Bone marrow (tissue), 2 donors: ENCODE measurements around the gene PCDHB16.

Experiments used
- DNase-seq, 2 donors: peaks; one replicate each; lab custom pipeline; 2025; lab: John Stamatoyannopoulos, UW

The PCDHB16 gene

GRCh38 chr5:141234109-141234667 is 52.0 kb downstream of the PCDHB16 start:
- no peak for DNase-seq
